ENCODE data around the gene HTT. TPM values are rescaled to one million over a fixed set of nuclear protein-coding genes. Genes with fewer than 3 reads are reported as not detected.
A peak's percentile ranks its signal among the peaks of the same experiment; 100 is the strongest.

The HTT gene
- total RNA-seq, 2 experiments from 2014 or later, result 54.2 to 56.5 TPM

GRCh38 chr4:3292571-3293400 lies 218.3 kb downstream of the HTT start, which contains the start of gene RGS12:
RGS12 (plus strand) TSS chr4:3293021; CDS start chr4:3316171, 23,150 bp downstream.
- H3K9me3 Mint-ChIP-seq, result peaks cover 4% of the 10 kb centered on the region
- no peak within 1 kb of the TSS for H3K27ac Mint-ChIP-seq
- TF ChIP-seq CTCF (IDR thresholded peaks at IDR 0.05), result no peak
- POLR2A ChIA-PET, result interaction anchor here (1.2 kb wide), 1 partner anchor 25 kb away, joined by 3 read pairs; no protein-coding TSS in a partner anchor
- ATAC-seq (peak; percentile 83), DNase-seq (peak; percentile 86)
- CTCF ChIA-PET, result no interaction called here
- no peaks in the 10 kb centered on the region for H3K36me3 Mint-ChIP-seq (ENCODE audit: low read depth)
- H3K27me3 Mint-ChIP-seq, result peaks cover 27% of the 10 kb centered on the region
- H3K4me1 Mint-ChIP-seq (ENCODE audit: low read depth), result peaks cover 11% of the 10 kb centered on the region
- intact Hi-C loops (cut with micrococcal nuclease), result no loop called here
- H3K4me3 Mint-ChIP-seq, result peak within 1 kb of the TSS; percentile 75

Other genes with a start within 250 kb of the HTT start
- gene ADD1, start 230.8 kb upstream of the HTT start, total RNA-seq, result 100 to 1,000 TPM; 149 to 154 TPM
- 10 to 100 TPM; 76.8 to 77.3 TPM for gene NOP14, start 111.3 kb upstream of the HTT start, total RNA-seq
- gene GRK4, start 111.1 kb upstream of the HTT start, total RNA-seq, result 1 to 10 TPM; 2.8 to 3.0 TPM
- not detected for gene HTT-AS, start 143 bp upstream of the HTT start, total RNA-seq
- gene MSANTD1, start 174.5 kb downstream of the HTT start, total RNA-seq, result under 1 TPM; 0.43 TPM
- 1 to 10 TPM; 4.6 to 4.7 TPM for gene RGS12, start 218.3 kb downstream of the HTT start, total RNA-seq